ENCODE results near the gene KCNJ6.
"Not testable (repeated sequence)": the region's sequence is repeated elsewhere in the genome, so short reads cannot be mapped to it uniquely, and the experiment has no call there.

The KCNJ6 gene

DNA sequence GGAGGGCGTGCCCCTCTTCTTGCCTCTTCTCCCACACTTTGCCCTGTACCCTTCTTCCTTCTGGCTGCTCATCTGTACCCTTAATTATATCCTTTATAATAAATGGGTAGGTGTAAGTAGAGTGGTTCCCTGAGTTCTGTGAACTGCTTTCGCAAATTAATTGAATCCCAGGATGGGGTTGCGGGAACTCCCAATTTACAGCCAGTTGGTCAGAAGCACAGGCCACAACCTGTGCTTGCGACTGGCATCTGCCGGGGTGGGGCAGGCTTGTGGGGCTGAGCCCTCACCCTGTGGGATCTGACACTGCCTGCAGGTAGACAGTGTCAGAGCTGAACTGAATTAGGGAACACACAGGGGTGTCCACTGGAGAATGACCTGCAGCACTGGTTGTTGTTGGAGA is 244.9 kb downstream of the KCNJ6 start:
- H3K4me3 ChIP-seq (ENCODE audit: low read depth, low read length), result no peak overlapping the region
- TF ChIP-seq, protein P1, sequence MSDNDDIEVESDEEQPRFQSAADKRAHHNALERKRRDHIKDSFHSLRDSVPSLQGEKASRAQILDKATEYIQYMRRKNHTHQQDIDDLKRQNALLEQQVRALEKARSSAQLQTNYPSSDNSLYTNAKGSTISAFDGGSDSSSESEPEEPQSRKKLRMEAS (IDR thresholded peaks at IDR 0.05; ENCODE audit: low read depth, low read length), result no peak
- TF ChIP-seq POLR2A (IDR thresholded peaks at IDR 0.05; ENCODE audit: extremely low read depth, insufficient read length) (no peak), MYC (IDR thresholded peaks at IDR 0.05; ENCODE audit: low read depth, low read length) (no peak)
- TF ChIP-seq, protein P2, sequence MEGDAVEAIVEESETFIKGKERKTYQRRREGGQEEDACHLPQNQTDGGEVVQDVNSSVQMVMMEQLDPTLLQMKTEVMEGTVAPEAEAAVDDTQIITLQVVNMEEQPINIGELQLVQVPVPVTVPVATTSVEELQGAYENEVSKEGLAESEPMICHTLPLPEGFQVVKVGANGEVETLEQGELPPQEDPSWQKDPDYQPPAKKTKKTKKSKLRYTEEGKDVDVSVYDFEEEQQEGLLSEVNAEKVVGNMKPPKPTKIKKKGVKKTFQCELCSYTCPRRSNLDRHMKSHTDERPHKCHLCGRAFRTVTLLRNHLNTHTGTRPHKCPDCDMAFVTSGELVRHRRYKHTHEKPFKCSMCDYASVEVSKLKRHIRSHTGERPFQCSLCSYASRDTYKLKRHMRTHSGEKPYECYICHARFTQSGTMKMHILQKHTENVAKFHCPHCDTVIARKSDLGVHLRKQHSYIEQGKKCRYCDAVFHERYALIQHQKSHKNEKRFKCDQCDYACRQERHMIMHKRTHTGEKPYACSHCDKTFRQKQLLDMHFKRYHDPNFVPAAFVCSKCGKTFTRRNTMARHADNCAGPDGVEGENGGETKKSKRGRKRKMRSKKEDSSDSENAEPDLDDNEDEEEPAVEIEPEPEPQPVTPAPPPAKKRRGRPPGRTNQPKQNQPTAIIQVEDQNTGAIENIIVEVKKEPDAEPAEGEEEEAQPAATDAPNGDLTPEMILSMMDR (IDR thresholded peaks at IDR 0.05; ENCODE audit: low read depth, low read length), result no peak
- no peak for DNase-seq (ENCODE audit: low read depth)

DNA sequence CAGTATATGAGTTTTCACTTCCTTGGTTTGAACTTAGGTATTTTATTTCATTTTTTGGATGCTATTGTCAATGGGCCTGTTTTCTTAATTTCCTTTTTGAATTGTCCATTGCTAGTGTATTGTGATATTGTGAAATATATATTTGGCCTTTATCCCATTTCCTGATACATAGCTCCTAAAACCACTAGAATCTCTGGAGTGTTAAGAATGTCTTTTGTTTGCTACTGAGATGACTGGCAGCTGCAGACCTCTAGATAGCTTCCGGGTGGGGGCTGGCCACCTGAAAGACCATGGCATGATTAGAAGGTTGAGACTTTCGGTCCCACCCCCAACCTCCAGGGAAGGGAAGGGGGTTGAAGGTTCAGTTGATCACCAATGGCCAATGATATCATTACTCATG is 245.4 kb downstream of the KCNJ6 start:
- no peak for DNase-seq (ENCODE audit: low read depth)
- TF ChIP-seq MYC (IDR thresholded peaks at IDR 0.05; ENCODE audit: low read depth, low read length) (no peak), POLR2A (IDR thresholded peaks at IDR 0.05; ENCODE audit: extremely low read depth, insufficient read length) (no peak)
- TF ChIP-seq, protein P2 (IDR thresholded peaks at IDR 0.05; ENCODE audit: low read depth, low read length), result no peak
- TF ChIP-seq, protein P1 (IDR thresholded peaks at IDR 0.05; ENCODE audit: low read depth, low read length), result no peak
- no peak overlapping the region for H3K4me3 ChIP-seq (ENCODE audit: low read depth, low read length)

DNA sequence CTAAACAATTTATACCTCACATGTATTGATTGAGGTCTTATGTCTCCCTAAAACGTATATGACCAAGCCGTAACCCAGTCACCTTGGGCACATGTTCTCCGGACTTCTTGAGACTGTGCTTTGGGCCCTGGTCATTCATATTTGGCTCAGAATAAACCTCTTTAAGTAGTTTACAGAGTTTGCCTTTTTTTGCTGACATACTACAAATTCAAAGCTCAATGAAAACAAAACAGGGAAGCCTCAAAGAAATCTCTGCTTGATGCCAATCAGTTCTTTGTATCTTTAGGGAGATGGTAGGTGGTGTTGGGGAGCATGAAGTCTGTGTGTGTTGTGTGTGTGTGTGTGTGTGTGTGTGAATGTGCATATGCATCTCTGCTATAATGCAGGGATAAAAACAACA is 247.0 kb downstream of the KCNJ6 start:
- DNase-seq (ENCODE audit: low read depth), result no peak
- TF ChIP-seq, protein P1 (IDR thresholded peaks at IDR 0.05; ENCODE audit: low read depth, low read length), result no peak
- no peak for TF ChIP-seq MYC (IDR thresholded peaks at IDR 0.05; ENCODE audit: low read depth, low read length)
- TF ChIP-seq POLR2A (IDR thresholded peaks at IDR 0.05; ENCODE audit: extremely low read depth, insufficient read length), result no peak
- TF ChIP-seq, protein P2 (IDR thresholded peaks at IDR 0.05; ENCODE audit: low read depth, low read length), result no peak
- no peak overlapping the region for H3K4me3 ChIP-seq (ENCODE audit: low read depth, low read length)

DNA sequence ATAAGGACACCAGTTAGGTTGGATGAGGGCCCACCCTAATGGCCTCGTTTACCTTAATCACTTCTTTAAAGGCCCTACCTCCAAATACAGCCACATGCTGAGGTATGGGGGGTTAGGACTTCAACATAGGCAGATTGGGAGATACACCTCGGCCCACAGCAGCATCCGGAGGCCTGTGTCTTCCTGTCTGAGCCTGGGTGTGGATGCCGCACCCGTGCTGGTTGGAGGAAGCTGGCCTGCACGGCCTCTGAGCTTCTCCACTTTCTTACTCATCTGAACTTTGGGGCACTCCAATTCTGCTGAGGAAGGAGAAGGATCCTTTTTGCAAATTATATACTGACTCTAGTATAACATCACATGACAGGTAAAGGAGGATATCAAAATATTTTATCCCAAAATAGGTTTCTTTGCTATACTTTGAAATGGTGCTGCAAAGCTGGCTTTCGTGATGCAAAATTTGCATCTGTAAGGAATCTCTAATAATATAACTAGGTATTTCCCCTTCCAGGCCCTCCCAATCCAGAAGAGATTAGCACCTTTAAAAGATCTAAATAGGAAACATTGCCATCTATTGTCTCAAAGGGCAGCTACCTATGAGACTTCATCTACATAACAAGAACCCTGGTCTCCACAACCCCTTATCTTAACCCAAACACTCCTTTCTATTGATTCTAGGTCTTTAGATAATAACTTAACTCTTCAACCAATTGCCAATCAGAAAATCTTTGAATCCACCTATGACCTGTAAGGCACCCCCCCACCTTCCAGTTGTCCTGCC is 247.6 kb downstream of the KCNJ6 start:
- no peak for DNase-seq (ENCODE audit: low read depth)
- no peak for TF ChIP-seq POLR2A (IDR thresholded peaks at IDR 0.05; ENCODE audit: extremely low read depth, insufficient read length)
- TF ChIP-seq, protein P1 (IDR thresholded peaks at IDR 0.05; ENCODE audit: low read depth, low read length), result no peak
- H3K4me3 ChIP-seq (ENCODE audit: low read depth, low read length), result no peak overlapping the region

DNA sequence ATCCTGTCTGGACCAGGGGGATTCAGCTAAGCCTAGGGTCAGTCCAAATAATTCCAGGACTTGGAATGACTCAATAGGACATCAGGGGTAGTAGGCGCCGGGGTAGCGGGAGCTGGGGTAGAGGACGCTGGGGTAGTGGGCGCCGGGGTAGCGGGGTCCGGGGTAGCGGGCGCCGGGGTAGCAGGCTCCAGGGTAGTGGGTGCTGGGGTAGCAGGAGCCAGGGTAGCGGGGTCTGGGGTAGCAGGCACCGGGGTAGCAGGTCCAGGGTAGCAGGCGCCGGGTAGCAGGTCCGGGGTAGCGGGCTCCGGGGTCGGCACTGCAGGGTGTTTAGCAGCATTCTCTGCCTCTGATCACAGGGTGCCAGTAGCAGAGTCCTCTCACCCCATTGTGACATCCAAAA is 248.9 kb downstream of the KCNJ6 start:
- no peak for DNase-seq (ENCODE audit: low read depth)
- no peak overlapping the region for H3K4me3 ChIP-seq (ENCODE audit: low read depth, low read length)
- no peak for TF ChIP-seq MYC (IDR thresholded peaks at IDR 0.05; ENCODE audit: low read depth, low read length)
- TF ChIP-seq, protein P1 (IDR thresholded peaks at IDR 0.05; ENCODE audit: low read depth, low read length), result no peak
- TF ChIP-seq POLR2A (IDR thresholded peaks at IDR 0.05; ENCODE audit: extremely low read depth, insufficient read length), result no peak
- TF ChIP-seq, protein P2 (IDR thresholded peaks at IDR 0.05; ENCODE audit: low read depth, low read length), result no peak

DNA sequence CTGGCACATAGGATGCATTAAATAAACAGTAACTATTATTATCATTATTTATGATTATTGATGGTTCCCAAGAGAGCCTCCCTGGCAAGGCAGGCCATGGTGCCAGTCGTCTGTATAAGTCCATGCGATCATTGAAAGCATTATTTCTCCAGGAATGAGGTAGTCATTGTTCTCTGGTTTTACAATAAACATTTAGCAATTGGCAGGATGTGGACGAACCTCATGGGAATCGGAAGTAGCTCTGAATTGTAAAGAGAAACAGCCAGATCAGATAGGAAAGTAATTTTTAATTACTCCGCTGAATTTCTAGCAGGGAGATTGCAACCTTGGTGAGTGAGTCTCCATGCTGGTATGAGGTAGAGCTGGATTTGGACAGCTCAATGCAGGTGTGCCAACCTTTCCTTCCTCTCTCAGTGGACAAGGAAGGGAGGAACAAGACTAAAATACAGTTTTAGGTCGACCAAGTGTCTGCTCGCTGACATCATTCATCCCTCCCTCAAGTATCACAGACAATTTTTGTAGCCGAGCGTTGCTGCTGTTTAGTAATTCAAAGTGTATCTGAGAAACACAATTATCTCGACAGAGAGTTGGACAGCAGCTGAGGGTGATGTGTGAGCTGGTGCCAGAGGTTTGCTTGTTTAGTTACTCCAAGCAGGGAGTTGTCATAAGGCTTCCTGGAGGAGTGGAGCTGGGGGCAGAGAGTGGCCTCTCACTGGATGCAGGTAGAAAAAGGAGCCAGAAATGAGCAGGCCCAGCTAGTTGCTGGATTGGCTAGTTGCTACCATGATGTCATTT is 250.8 kb downstream of the KCNJ6 start:
- DNase-seq (ENCODE audit: low read depth), result no peak
- no peak overlapping the region for H3K4me3 ChIP-seq (ENCODE audit: low read depth, low read length)
- TF ChIP-seq, protein P2 (IDR thresholded peaks at IDR 0.05; ENCODE audit: low read depth, low read length), result no peak
- TF ChIP-seq, protein P1 (IDR thresholded peaks at IDR 0.05; ENCODE audit: low read depth, low read length), result no peak
- no peak for TF ChIP-seq POLR2A (IDR thresholded peaks at IDR 0.05; ENCODE audit: extremely low read depth, insufficient read length)
- no peak for TF ChIP-seq MYC (IDR thresholded peaks at IDR 0.05; ENCODE audit: low read depth, low read length)

DNA sequence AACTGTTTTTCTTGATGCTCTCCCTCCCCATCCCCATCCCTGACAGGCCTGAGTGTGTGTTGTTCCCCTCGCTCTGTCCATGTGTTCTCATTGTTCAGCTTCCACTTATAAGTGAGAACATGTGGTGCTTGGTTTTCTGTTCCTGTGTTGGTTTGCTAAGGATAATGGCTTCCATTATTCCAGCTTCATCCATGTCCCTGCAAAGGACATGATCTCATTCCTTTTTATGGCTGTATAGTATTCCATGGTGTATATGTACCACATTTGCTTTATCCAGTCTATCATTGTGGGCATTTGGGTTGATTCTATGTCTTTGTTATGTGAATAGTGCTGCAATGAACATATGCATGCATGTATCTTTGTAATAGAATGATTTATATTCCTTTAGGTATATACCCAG is 254.0 kb downstream of the KCNJ6 start:
- not testable (repeated sequence) for H3K4me3 ChIP-seq (ENCODE audit: low read depth, low read length); DNase-seq (ENCODE audit: low read depth)
